CD8-positive, alpha-beta memory T cell (primary cell): ENCODE results near the gene TBCD. TPM values are rescaled to one million over a fixed set of nuclear protein-coding genes. Genes with fewer than 3 reads are reported as not detected.

Experiments
- CTCF ChIA-PET: fragments of 350-600 bp; sonication (Branson Sonifier 250); formaldehyde crosslinking; loops from one replicate; lab custom pipeline; 2021; ENCODE audit warnings: antibody characterized with exemption; lab: Charles Lee
- POLR2A ChIA-PET: fragments of 350-600 bp; sonication (Branson Sonifier 250); formaldehyde crosslinking; loops from one replicate; lab custom pipeline; 2021; ENCODE audit warnings: antibody characterized with exemption; lab: Charles Lee
- DNase-seq, 5 donors: peaks; one replicate each; pipeline versions ENCODE4 v3.0.0 to v3.0.0-alpha.2; 2020 to 2022; ENCODE audit warnings: mixed read lengths in 1 of 5
- H3K27ac ChIP-seq: one replicate; pipeline ENCODE4 v1.7.0; 2013; ENCODE audit warnings: low read depth, mild to moderate bottlenecking, low read length, moderate library complexity
- H3K27me3 ChIP-seq: 2 replicates; pipeline ENCODE4 v1.7.0; 2013; ENCODE audit warnings: low read length, mild to moderate bottlenecking; ENCODE audit not compliant: insufficient read depth, poor library complexity, severe bottlenecking
- H3K36me3 ChIP-seq: 2 replicates; pipeline ENCODE4 v1.7.0; 2013; ENCODE audit warnings: mild to moderate bottlenecking, low read length, moderate library complexity; ENCODE audit not compliant: insufficient read depth
- H3K4me1 ChIP-seq: 2 replicates; pipeline ENCODE4 v1.7.0; 2013; ENCODE audit warnings: mild to moderate bottlenecking, low read length, moderate library complexity; ENCODE audit not compliant: insufficient read depth
- H3K4me3 ChIP-seq: 2 replicates; pipeline ENCODE4 v1.7.0; 2013; ENCODE audit warnings: mild to moderate bottlenecking, low read length
- H3K9me3 ChIP-seq: 2 replicates; pipeline ENCODE4 v1.7.0; 2013; ENCODE audit warnings: mild to moderate bottlenecking, low read length
- H3K27ac Mint-ChIP-seq, 8 donors: one replicate each; pipeline ENCODE4 v1.8.0; 2020 to 2021; ENCODE audit warnings: mixed read lengths in 8 of 8, mild to moderate bottlenecking in 6 of 8, inconsistent platforms in 3 of 8, moderate library complexity in 3 of 8
- H3K27me3 Mint-ChIP-seq, 2 donors: one replicate each; pipeline ENCODE4 v1.8.0; 2020 to 2021; ENCODE audit warnings: mixed read lengths in 2 of 2, mild to moderate bottlenecking in 1 of 2, moderate library complexity in 1 of 2
- H3K36me3 Mint-ChIP-seq, 3 donors: one replicate each; pipeline ENCODE4 v1.8.0; 2020 to 2021; ENCODE audit warnings: mixed read lengths in 3 of 3, inconsistent platforms in 1 of 3, mild to moderate bottlenecking in 1 of 3
- H3K4me1 Mint-ChIP-seq, 3 donors: one replicate each; pipeline ENCODE4 v1.8.0; 2020 to 2021; ENCODE audit warnings: mixed read lengths in 3 of 3, inconsistent platforms in 1 of 3, mild to moderate bottlenecking in 1 of 3
- H3K4me3 Mint-ChIP-seq, 7 donors: one replicate each; pipeline ENCODE4 v1.8.0; 2020 to 2021; ENCODE audit warnings: mixed read lengths in 7 of 7, mild to moderate bottlenecking in 6 of 7, moderate library complexity in 4 of 7, inconsistent platforms in 2 of 7
- H3K9me3 Mint-ChIP-seq, 5 donors: one replicate each; pipeline ENCODE4 v1.8.0; 2020 to 2022; ENCODE audit warnings: mixed read lengths in 5 of 5, mild to moderate bottlenecking in 3 of 5, moderate library complexity in 2 of 5, inconsistent platforms in 1 of 5
- polyA plus RNA-seq: library from polyadenylated mRNA; unstranded; fragments of 300-500 nt; fragmentation: Illumina TruSeq; gene quantifications from one replicate; pipeline ENCODE4 v1.2.3, GENCODE V29; 2021
- total RNA-seq, 2 experiments: library from RNA; stranded (reverse); gene quantifications; one replicate each; pipeline ENCODE4 v1.2.3, GENCODE V29; 2021

TBCD gene
- total and polyA plus RNA-seq, 3 experiments from 2014 or later = 79.1 to 130 (median 83.7) TPM

GRCh38 chr17:82871776-82872561, 120.1 kb downstream of the TBCD start:
- Histone ChIP-seq H3K27me3 (no peaks in the 10 kb centered on the region), H3K4me3 (no peak overlapping the region), H3K27ac (no peak overlapping the region), H3K9me3 (no peaks in the 10 kb centered on the region), H3K36me3 (peaks cover 12% of the 10 kb centered on the region), H3K4me1 (peaks cover 12% of the 10 kb centered on the region)
- Mint-ChIP-seq H3K27me3 (no peaks in the 10 kb centered on the region), H3K36me3 (peaks cover 0 to 52% (median 3%) of the 10 kb centered on the region in 3 donors), H3K27ac (peak overlapping the region in 2 of 8 donors; percentile 32 to 92), H3K4me3 (no peak overlapping the region), H3K4me1 (peaks cover 9 to 33% (median 26%) of the 10 kb centered on the region in 3 donors), H3K9me3 (no peaks in the 10 kb centered on the region)
- ChIA-PET POLR2A (no interaction called here), CTCF (no interaction called here)
- DNase-seq = peak in 1 of 5 donors; percentile 28

- peaks cover 12% of the 10 kb centered on the region for H3K36me3 ChIP-seq
- H3K36me3 Mint-ChIP-seq = peaks cover 0 to 54% (median 3%) of the 10 kb centered on the region in 3 donors
- no peaks in the 10 kb centered on the region for H3K27me3 Mint-ChIP-seq
- no peak overlapping the region for H3K27ac ChIP-seq
- H3K27me3 ChIP-seq = no peaks in the 10 kb centered on the region
- peak overlapping the region in 4 of 8 donors; percentile 27 to 92 (median 53) for H3K27ac Mint-ChIP-seq
- no peak overlapping the region for H3K4me3 ChIP-seq
- POLR2A ChIA-PET = interaction anchor here (0.9 kb wide), 1 partner anchor 12 kb away, joined by 3 read pairs; no protein-coding TSS in a partner anchor
- peak in 1 of 5 donors; percentile 41 for DNase-seq
- peaks cover 6 to 26% (median 26%) of the 10 kb centered on the region in 3 donors for H3K4me1 Mint-ChIP-seq
- peaks cover 3% of the 10 kb centered on the region for H3K4me1 ChIP-seq
- no peaks in the 10 kb centered on the region for H3K9me3 ChIP-seq
- CTCF ChIA-PET = no interaction called here
- no peak overlapping the region for H3K4me3 Mint-ChIP-seq
- no peaks in the 10 kb centered on the region for H3K9me3 Mint-ChIP-seq
Observed at GRCh38 chr17:82872591-82873520, 121.0 kb downstream of the TBCD start.

GRCh38 chr17:82873521-82873920, 121.7 kb downstream of the TBCD start:
- Histone ChIP-seq H3K27ac (no peak overlapping the region), H3K9me3 (no peaks in the 10 kb centered on the region), H3K27me3 (no peaks in the 10 kb centered on the region), H3K4me1 (no peaks in the 10 kb centered on the region), H3K36me3 (peaks cover 12% of the 10 kb centered on the region), H3K4me3 (no peak overlapping the region)
- no peaks in the 10 kb centered on the region for H3K9me3 Mint-ChIP-seq
- H3K36me3 Mint-ChIP-seq = peaks cover 0 to 59% (median 3%) of the 10 kb centered on the region in 3 donors
- H3K4me1 Mint-ChIP-seq = peaks cover 8 to 28% (median 27%) of the 10 kb centered on the region in 3 donors
- POLR2A ChIA-PET = interaction anchor here (0.9 kb wide), 1 partner anchor 11 kb away, joined by 3 read pairs; no protein-coding TSS in a partner anchor
- no peak overlapping the region for H3K4me3 Mint-ChIP-seq
- peak overlapping the region in 4 of 8 donors; percentile 27 to 56 (median 48) for H3K27ac Mint-ChIP-seq
- CTCF ChIA-PET = no interaction called here
- H3K27me3 Mint-ChIP-seq = no peaks in the 10 kb centered on the region
- DNase-seq = no peak

- Mint-ChIP-seq H3K27ac (peak overlapping the region in 1 of 8 donors; percentile 74), H3K27me3 (peaks cover 0 to 2% of the 10 kb centered on the region in 2 donors), H3K4me3 (no peak overlapping the region), H3K36me3 (peaks cover 0 to 60% (median 2%) of the 10 kb centered on the region in 3 donors), H3K4me1 (peaks cover 12 to 32% (median 27%) of the 10 kb centered on the region in 3 donors), H3K9me3 (no peaks in the 10 kb centered on the region)
- H3K27me3 ChIP-seq = no peaks in the 10 kb centered on the region
- H3K4me1 ChIP-seq = no peaks in the 10 kb centered on the region
- no peak overlapping the region for H3K4me3 ChIP-seq
- H3K9me3 ChIP-seq = no peaks in the 10 kb centered on the region
- H3K27ac ChIP-seq = no peak overlapping the region
- peaks cover 12% of the 10 kb centered on the region for H3K36me3 ChIP-seq
- CTCF ChIA-PET = interaction anchor here (0.6 to 2.0 kb wide), 3 partner anchors 10 to 21 kb away, joined by 3 to 8 read pairs (median 7); no protein-coding TSS in a partner anchor
- POLR2A ChIA-PET = no interaction called here
- peak in 1 of 5 donors; percentile 29 for DNase-seq
Observed at GRCh38 chr17:82874011-82874835, 122.4 kb downstream of the TBCD start.

- Histone ChIP-seq H3K4me1 (no peaks in the 10 kb centered on the region), H3K27me3 (no peaks in the 10 kb centered on the region), H3K4me3 (no peak overlapping the region), H3K9me3 (no peaks in the 10 kb centered on the region), H3K36me3 (peaks cover 11% of the 10 kb centered on the region), H3K27ac (no peak overlapping the region)
- CTCF ChIA-PET = interaction anchor here (0.6 to 2.0 kb wide), 3 partner anchors 10 to 11 kb away, joined by 3 to 8 read pairs (median 7); no protein-coding TSS in a partner anchor
- peak overlapping the region in 1 of 8 donors; percentile 74 for H3K27ac Mint-ChIP-seq
- H3K9me3 Mint-ChIP-seq = no peaks in the 10 kb centered on the region
- no peak overlapping the region for H3K4me3 Mint-ChIP-seq
- POLR2A ChIA-PET = interaction anchor here (0.6 kb wide), 1 partner anchor 31 kb away, joined by 4 read pairs; no protein-coding TSS in a partner anchor
- peaks cover 0 to 60% (median 4%) of the 10 kb centered on the region in 3 donors for H3K36me3 Mint-ChIP-seq
- peaks cover 23 to 39% (median 34%) of the 10 kb centered on the region in 3 donors for H3K4me1 Mint-ChIP-seq
- peaks cover 0 to 2% of the 10 kb centered on the region in 2 donors for H3K27me3 Mint-ChIP-seq
- DNase-seq = peak in 1 of 5 donors; percentile 38
Observed at GRCh38 chr17:82875407-82875856, 123.6 kb downstream of the TBCD start.

GRCh38 chr17:82876149-82876548, 124.3 kb downstream of the TBCD start:
- H3K27me3 Mint-ChIP-seq = peaks cover 0 to 2% of the 10 kb centered on the region in 2 donors
- Histone ChIP-seq H3K4me3 (no peak overlapping the region), H3K27me3 (no peaks in the 10 kb centered on the region), H3K27ac (no peak overlapping the region), H3K4me1 (peaks cover 5% of the 10 kb centered on the region), H3K9me3 (no peaks in the 10 kb centered on the region), H3K36me3 (peaks cover 4% of the 10 kb centered on the region)
- H3K4me3 Mint-ChIP-seq = no peak overlapping the region
- H3K4me1 Mint-ChIP-seq = peaks cover 27 to 43% (median 35%) of the 10 kb centered on the region in 3 donors
- CTCF ChIA-PET = interaction anchor here (1.0 to 2.0 kb wide), 3 partner anchors 9 to 38 kb away, joined by 3 to 8 read pairs (median 7); no protein-coding TSS in a partner anchor
- POLR2A ChIA-PET = no interaction called here
- H3K36me3 Mint-ChIP-seq = peaks cover 0 to 54% (median 4%) of the 10 kb centered on the region in 3 donors
- H3K9me3 Mint-ChIP-seq = no peaks in the 10 kb centered on the region
- peak overlapping the region in 1 of 8 donors; percentile 4 for H3K27ac Mint-ChIP-seq
- DNase-seq = no peak
